Inferior parietal cortex (tissue), 1 donor: Measurements from ENCODE around the gene HOXA6.

ENCODE experiments used
- DNase-seq: peaks from one replicate; pipeline ENCODE4 v3.0.0-alpha.2; 2016; ENCODE audit errors: extremely low spot score

Gene HOXA6

DNA sequence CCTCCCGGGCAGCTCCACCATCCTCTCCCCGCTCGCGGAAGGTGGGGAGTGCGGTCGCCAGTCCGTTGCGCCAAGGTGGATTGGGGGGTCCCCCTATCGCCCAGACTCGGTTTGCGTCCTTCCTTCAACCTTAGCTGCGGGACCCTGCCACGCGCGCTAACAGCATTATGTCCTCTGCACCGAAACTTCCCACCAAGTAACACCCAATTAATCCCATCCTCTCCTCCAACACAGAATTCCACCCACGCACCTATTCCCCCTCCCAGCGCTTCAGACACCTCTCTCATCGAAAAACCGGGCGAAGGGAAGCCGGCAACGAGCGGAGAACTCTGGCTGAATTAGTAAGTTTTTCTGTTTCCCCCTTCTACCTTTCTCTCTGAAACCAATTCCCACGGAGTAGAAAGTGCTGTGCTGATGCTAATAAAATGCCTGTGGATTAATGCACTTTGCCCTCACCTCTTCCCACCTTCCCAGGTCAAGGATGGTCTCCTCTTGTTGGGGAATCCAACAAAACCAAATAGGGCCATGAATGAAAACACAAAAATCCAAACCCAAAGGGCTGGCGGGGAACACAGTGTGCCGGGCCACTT lies 3.9 kb upstream of the HOXA6 start:
- no peak for DNase-seq

DNA sequence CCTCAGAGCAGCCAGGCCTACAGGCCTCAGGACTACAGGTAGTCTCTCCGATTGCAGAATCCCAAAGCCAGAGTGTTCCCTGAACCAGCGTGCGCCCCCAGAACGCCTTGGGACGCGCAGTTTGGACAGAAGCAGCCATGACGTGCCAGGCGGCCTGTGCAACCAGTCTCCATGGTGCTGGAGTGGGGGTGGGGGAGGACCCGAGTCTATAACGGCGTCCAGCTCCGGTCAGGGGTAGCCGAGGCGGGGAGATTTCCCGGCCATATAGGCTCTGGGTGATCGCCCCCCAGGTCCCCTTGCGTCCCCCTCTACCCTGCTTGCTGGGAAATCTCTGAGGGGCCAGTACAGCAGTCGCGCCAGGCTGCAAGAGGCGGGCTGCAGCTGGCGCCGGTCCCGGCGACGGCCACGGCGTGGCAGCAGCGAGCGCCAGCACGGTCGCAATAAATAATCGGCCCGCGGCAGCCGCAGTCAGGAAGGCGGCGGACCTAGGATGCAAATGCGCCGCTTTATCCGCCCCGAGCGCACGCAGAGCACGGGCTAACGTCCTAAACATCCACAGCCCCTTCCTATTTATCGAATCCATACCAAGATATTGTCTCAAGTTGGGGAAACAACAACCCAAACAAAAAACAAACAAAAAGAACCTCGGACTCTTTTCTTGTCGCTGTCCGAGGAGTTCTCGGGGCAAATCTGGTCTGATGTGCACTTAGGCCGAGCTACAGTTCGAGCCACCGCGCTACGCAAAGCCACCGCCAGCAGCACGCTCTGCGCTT lies 3.2 kb upstream of the HOXA6 start:
- no peak for DNase-seq

DNA sequence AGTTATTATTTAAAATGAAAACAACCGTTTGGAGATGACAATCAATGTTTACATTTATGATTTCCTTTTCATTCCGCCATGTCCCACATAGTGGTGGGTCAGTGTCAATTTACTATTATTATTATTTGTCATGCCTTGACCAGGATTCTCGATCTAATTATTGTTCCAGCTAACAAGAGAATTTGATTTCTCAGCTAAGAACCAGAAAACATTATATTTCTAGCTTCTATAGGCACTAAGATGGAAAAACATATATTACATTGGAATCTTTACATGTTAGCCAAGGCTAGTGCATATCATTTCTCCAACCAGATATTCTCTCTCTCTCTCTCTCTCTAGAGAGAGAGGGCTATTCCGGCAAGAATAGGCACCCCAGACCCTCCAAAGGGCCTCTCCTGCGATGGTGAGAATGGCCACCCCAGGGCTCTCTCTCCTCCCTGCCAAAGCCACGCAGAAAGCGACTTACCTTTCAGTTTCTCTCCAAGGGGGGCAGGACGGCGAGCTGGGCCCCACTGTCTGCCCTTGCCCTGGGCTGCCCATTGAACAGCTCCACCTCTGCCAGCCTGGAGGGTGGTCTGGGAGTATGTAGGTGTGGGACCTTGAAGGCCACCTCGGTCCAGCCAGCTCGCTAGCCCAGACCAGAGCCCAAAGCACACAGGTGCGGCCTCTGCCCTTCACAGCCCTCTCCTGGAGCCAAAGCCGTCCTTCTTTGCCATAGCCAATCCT lies 2.4 kb upstream of the HOXA6 start:
- DNase-seq: no peak

DNA sequence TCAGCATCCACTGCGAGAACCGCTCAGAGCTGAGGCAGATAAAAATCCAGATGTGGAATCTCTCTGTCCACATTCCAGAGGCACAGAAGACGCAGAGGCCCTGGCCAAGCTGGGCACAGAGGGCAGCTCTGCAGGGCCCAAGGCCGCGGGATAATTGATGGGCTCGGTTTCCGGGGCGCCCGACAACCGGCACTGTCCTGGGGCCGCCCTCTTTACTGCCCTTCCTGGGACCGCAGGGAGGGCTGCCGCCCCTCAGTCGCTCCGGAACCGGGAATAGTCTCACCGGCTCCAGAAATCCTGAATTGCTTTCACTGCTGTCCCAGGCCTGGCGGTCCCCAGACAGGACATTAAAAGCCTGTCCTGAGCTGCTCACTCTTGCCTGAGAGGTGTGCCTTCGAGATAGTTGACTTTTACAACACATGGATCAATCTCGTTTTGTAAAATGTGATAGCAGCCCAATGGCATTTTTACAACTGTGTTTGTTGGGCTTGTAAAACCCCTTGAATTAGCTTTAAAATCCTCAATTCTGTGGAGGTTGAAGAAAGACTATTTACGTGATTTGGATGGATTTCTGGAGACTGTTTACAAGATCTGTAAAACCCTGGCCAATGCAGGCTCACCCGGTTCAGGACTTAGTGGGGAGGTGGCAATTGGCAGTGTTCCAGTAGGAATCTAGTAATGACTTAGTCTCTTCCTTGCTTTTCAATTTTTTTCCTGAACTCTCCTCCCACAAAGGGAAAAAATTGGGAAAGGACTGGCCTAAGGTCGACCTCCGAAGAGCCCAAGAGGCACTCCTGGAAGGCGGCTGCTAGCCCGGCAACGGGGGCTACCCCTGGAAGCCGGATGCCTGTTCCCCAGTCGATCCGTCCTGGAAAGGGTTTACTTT lies 1.4 kb upstream of the HOXA6 start:
- DNase-seq: no peak

DNA sequence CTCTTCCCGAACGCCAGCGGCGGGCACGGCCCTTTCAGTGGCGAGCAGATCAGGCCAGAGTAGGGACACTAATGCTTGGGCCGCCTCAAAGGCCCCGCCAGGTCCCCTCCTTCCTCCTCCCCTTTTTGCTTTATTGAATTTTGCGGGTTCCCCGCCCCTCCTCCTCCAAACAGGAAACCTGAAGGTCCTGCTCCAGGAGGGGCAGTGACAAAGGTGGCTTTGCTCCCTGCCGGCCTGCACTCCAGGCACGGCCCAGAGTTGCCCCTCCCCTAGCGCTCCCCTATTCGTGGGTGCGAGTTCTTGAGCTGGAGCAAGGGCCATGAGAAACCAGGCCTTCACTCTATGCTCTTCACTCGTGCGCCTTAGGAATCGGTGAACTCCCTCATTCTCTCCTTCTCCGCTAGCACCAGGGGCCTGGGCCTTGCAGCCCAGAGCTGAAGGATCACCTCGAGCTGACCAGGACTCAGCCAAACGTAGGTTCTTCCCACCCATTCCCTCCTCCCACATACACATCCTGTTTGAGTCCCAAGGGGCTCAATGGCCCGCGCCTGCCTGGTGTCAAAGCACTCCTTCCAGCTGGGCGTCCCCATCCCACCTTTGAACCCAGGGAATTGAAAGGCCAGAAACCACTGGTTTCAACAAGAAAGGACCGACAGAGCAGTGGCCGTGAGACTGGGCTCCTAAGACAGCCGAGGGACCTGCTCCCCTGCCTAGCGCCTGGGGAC lies 619 bp upstream of the HOXA6 start:
- DNase-seq: no peak

DNA sequence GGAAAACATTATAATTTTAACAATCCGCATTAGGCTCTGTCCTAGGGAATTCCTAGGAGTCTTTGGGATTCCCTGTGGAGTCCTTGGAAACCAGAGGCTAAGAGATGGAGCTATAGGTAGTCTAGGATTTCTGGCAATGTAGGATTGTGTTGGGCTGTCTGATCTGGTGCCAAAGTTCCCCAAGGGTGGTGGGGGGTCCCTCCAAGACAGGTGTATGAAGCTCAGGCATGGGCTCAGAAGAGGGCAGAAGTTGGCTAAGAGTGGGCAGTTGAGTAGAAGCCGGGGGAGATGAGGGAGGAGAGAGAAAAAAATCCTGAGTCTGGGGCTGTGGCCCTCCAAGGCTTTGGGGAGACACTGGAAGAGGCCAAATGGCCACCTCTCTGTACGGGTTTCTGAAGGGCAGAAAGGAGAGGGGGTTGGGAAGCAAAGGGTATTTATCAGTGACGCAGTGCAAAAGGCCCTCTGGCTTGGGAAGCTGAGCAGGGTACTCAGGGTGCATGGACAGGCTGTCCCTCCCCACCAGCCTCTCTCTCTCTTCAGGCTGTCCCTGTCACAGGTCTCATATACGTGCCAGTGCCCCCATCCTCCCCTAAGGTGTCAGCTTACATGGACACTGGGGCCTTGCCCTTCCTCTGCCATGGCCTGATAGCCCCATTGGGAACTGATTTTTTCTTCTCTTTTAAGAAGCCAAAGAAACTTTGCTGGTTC lies 929 bp downstream of the HOXA6 start:
- DNase-seq: no peak

DNA sequence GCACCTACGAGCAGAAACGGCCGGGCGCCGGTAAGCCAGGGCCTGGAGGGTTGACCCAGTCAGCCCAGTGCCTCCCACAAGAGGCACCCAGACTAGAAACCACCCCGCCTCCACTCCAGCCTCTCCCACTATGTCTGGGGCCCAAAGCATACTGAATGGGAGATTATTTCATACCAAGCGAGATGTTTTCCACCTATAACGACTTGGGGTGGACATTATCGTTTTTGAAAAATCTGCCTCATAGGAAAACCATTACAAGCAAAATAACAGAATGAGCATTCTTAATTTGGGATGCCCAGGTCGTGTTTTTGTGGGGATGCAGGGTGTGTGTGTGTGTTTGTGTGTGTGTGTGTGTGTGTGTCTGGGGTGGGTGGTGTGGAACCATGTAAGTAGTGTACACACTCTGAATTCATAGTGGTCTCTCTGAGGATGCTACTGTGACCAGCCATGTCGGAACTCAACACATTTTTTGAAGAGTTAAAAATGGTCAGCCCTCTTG lies 1.6 kb downstream of the HOXA6 start:
- DNase-seq: no peak

DNA sequence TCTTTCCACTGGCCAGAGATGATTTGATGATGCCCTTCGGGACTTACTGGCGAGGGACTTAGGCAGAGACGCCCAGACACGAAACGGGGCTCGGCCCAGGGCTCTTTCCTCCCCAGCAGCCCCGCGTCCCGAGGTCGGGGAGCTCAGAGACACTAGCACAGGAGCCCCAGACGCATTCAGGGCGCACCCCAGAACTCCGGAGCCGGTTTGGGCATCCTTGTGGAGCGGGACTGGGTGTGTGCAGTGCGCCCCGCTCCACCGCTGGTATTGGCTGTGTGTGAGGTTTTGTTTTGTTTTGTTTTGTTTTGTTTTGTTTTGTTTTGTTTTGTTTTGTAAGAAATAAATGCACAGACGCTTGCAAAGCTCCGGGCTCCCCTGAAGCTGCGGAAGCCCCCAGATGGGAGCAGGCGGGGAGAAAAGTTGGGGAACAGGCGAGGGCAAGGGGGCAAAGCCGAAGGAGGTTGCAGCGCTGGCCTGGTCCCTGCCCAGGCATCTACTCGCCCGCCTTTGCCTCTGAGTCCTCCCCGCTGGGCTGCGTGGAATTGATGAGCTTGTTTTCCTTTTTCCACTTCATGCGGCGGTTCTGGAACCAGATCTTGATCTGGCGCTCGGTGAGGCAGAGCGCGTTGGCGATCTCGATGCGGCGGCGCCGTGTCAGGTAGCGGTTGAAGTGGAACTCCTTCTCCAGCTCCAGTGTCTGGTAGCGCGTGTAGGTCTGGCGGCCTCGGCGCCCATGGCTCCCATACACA lies 2.2 kb downstream of the HOXA6 start:
- no peak for DNase-seq

DNA sequence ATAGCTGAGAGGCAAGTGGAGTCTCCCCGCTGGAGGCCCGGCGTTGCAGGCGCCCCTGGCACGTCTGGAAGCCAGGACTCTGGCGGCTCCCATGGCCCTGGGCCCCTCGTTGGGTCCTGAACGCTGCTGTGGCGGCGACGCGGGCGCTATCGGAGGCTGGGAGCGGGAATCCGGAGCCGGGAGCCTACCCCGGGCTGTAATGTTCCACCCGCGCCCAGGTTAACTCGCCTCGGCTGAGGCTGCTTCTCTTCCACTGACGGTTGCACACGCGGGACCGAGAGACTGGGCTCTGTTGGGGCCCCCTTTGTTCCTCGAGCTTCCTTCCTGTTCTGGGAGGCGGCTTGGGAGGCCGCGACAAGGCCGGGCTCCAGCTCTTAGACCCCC lies 2.8 kb downstream of the HOXA6 start:
- no peak for DNase-seq

DNA sequence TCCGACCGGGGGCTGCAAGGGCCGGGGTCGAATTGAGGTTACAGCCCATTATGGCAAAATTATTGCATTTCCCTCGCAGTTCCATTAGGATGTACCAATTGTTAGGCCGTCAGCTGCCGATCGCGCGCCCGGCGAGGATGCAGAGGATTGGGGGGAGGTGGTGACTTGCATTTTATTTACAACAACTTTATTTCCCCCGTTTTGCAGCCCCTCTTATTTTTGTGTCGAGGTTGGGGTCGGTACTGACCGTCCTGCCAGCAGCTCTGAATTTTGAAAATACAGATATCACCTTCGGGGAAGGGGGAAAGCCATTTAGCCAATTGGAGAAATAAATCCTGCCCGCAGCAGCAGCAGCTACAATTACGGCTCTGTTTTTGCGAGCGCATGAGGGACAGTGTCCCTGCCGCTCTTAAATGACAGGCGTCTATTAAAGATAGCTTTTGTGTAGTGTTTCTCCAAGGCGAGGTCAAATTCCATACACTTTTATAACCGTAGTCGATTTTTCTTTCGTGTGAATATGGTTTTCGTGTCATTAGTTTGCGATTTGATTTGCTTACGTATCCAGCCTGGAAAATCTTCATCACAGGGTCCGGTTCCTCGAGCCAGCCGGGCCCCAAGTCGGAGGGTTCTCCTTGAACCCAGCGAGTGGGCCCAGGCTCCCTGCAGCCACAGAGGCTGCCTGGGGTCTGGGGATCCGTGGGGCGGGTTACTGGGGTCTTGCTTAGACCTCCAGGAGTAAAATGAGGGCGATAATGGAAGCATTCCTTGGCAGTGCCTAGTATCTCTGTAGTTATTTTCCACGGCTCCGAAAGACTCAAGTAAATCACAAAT lies 3.4 kb downstream of the HOXA6 start:
- no peak for DNase-seq

DNA sequence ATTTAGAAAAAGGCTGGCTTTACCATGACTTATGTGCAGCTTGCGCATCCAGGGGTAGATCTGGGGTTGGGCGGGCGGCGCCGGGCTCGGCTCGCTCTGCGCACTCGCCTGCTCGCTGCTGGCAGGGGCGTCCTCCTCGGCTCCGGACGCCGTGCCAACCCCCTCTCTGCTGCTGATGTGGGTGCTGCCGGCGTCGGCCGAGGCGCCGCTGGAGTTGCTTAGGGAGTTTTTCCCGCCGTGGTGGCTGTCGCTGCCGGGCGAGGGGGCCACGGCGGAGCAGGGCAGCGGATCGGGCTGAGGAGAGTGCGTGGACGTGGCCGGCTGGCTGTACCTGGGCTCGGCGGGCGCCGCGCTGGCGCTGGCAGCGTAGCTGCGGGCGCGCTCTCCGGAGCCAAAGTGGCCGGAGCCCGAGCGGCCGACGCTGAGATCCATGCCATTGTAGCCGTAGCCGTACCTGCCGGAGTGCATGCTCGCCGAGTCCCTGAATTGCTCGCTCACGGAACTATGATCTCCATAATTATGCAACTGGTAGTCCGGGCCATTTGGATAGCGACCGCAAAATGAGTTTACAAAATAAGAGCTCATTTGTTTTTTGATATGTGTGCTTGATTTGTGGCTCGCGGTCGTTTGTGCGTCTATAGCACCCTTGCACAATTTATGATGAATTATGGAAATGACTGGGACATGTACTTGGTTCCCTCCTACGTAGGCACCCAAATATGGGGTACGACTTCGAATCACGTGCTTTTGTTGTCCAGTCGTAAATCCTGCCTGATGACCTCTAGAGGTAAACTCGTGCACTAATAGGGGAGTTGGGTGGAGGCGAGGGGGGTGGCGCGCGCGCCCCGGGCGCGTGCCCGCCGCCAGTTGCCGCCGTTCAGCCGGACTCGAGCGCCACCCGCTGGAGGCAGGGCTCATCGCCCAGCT lies 4.3 kb downstream of the HOXA6 start, which contains the start of gene HOXA5:
HOXA5 (minus strand) TSS at position 659 of the 927 bp plus-strand sequence; CDS start at position 585, 74 bp downstream.
- no peak for DNase-seq

DNA sequence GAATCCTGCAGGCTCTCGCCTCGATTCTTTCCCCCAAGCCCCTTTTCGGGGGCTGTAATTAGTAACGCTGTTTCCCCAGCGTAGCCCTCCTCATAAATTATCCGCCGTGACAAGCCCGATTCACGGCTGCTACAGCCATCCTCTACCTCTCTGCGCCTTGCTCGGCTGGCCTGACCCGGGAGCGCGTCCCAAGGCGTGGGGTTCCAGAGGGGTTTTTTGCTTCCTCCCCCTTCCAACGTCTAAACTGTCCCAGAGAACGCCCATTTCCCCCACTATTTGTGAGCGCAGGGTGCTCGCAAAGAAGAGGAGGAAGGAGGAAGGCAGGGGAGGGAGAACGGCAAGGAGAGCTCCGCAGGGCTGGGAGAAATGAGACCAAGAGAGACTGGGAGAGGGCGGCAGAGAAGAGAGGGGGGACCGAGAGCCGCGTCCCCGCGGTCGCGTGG lies 5.0 kb downstream of the HOXA6 start:
- no peak for DNase-seq

DNA sequence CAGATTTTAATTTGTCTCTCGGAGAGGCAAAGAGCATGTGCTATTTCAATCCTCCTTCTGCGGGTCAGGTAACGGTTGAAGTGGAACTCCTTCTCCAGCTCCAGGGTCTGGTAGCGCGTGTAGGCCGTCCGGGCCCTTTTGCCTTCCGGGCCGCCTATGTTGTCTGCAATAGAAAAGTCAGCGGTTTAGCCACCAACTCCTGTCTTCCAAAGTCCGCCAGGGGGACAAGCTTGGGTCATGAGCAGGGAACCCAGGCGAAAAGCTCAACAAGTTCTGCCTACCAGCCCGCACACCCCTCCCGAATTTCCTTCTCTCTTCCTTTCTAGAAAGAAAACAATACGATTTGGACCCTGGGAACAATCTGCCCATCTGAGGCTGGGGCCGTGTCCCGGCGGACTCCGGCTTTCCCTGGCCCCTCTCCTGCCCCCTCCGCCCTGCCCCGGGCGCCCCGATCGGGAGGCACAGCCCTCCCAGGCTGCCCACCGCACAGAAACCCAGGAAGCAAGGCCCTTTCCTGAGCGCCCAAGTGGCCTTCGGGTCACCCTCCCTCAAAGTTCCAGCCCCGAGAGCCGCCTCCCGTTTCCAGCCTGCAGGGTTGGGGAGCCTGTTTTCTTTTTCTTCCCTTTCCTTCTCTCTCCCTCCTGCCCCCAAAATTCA lies 5.5 kb downstream of the HOXA6 start:
- DNase-seq: no peak

DNA sequence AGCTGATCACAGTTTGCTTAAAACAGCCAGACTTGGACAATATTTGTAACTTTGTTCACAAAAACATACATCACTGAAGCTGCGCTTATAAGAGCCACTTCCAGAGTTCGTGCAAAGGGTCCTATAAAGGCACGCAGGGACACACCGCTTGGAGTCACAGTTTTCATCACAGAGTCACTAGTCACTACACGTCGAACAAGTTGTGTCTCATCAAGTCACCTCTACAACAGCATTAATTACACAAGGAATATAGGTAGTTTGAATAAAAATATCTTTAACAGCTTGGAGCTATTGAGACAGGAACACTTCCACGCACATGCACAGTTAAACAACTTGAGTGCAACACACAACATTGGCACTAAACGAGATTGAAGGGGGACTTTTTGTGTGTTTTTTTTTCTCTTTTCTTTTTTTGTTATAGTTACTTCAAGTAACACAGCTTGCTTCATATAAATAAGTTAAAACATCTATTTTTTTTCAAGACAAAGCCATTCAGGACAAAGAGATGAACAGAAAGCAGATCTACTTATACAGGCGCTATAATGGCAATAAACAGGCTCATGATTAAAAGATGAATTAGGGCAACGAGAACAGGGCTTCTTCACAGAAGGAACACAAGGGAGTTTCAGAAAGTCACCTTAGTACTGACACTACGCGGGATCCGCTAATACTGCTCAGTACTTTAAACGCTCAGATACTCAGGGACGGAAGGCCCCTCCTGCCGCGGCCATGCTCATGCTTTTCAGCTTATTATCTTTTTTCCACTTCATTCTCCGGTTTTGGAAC lies 6.2 kb downstream of the HOXA6 start:
- DNase-seq: no peak

DNA sequence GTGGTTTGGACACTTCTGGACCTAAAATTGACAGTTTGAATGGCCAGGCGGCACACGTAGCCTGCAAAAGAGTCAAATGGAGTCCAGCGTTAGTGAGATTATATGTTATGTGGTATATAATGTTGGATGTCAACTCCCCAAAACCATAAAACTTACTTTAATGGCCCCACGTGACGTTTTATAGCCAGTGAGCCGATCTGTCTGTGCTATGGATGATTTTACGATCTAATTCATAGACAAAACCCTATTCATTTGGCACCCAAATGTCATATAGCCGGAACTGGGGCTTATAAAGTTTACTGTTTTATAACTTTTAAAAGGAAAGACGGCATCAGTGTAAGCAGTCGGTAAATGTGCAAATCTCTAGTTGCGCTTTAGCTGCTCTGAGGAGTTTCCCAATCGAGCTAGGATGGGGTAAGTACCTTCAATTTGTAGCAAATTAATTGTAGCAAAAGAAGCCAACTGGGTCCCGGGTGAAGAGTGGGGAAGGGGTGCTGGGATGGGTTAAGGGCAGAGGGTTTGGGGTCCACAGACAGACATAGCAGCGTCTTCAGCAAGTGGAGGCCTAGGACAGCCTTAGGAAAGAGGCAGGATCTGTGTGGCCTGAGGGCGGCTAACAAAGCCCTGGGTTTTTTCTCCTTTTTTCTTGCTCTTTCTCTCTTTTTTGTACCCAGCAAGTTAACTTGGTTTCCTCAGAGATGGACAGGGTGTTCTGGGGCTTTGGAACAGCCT lies 7.3 kb downstream of the HOXA6 start:
- DNase-seq: no peak
